ENCODE measurements around the gene HRH2. TPM values are rescaled to one million over a fixed set of nuclear protein-coding genes. Genes with fewer than 3 reads are reported as not detected.

Gene HRH2
- total RNA-seq, result 10 to 100 TPM in 1 of 3 donors, 1 to 10 TPM in 2; 1.4 to 13.9 (median 3.1) TPM
- total RNA-seq (2013), result 2.4 TPM

GRCh38 chr5:175657593-175658271 lies at the start of gene HRH2:
Gene HRH2 (plus strand): TSS chr5:175658071. CDS start chr5:175683234, 25,163 bp downstream.
- DNase-seq (peak in 1 of 2 donors; percentile 63), ATAC-seq (peak in 2 of 3 donors; percentile 57 to 58)
- intact Hi-C loops (cut with micrococcal nuclease), result no loop called here
- H3K36me3 Mint-ChIP-seq, result no peaks in the 10 kb centered on the region
- H3K9me3 Mint-ChIP-seq, result no peaks in the 10 kb centered on the region
- Histone ChIP-seq H3K4me1 (ENCODE audit: control insufficient read depth, insufficient read depth, low read length) (peaks cover 44% of the 10 kb centered on the region), H3K27me3 (ENCODE audit: control insufficient read depth, insufficient read depth, low read length) (peaks cover 21% of the 10 kb centered on the region), H3K4me3 (ENCODE audit: low read length) (peak within 1 kb of the TSS; percentile 39), H3K27ac (ENCODE audit: low read length) (no peak within 1 kb of the TSS), H3K9me3 (ENCODE audit: control insufficient read depth, insufficient read depth, low read length) (no peaks in the 10 kb centered on the region), H3K36me3 (ENCODE audit: control insufficient read depth, insufficient read depth, low read length) (no peaks in the 10 kb centered on the region)
- H3K27ac Mint-ChIP-seq, result no peak within 1 kb of the TSS
- H3K4me3 Mint-ChIP-seq, result peak within 1 kb of the TSS; percentile 90
- peaks cover 45 to 52% of the 10 kb centered on the region in 2 donors for H3K27me3 Mint-ChIP-seq (ENCODE audit: low read depth in 2 of 2)
- TF ChIP-seq CTCF (IDR thresholded peaks at IDR 0.05), result no peak
- 1% methylated on average over 58 of the region's 58 CpGs for WGBS (ENCODE audit: insufficient coverage)
- peaks cover 22 to 27% of the 10 kb centered on the region in 2 donors for H3K4me1 Mint-ChIP-seq

- intact Hi-C loops (cut with micrococcal nuclease), result no loop called here
- Histone ChIP-seq H3K4me3 (ENCODE audit: low read length) (no peak overlapping the region), H3K27ac (ENCODE audit: low read length) (no peak overlapping the region), H3K9me3 (ENCODE audit: control insufficient read depth, insufficient read depth, low read length) (no peaks in the 10 kb centered on the region), H3K27me3 (ENCODE audit: control insufficient read depth, insufficient read depth, low read length) (no peaks in the 10 kb centered on the region), H3K4me1 (ENCODE audit: control insufficient read depth, insufficient read depth, low read length) (no peaks in the 10 kb centered on the region), H3K36me3 (ENCODE audit: control insufficient read depth, insufficient read depth, low read length) (no peaks in the 10 kb centered on the region)
- TF ChIP-seq CTCF (IDR thresholded peaks at IDR 0.05), result no peak
- DNase-seq (peak in 1 of 2 donors; percentile 8), ATAC-seq (no peak)
- Mint-ChIP-seq H3K27ac (no peak overlapping the region), H3K4me1 (no peaks in the 10 kb centered on the region), H3K36me3 (no peaks in the 10 kb centered on the region), H3K9me3 (no peaks in the 10 kb centered on the region), H3K27me3 (ENCODE audit: low read depth in 2 of 2) (peaks cover 2 to 38% of the 10 kb centered on the region in 2 donors), H3K4me3 (no peak overlapping the region)
- WGBS (ENCODE audit: insufficient coverage), result 81% methylated on average over 11 of the region's 11 CpGs
Measured at GRCh38 chr5:175609526-175609925, 48.3 kb upstream of the HRH2 start.

GRCh38 chr5:175610381-175610780 lies 47.5 kb upstream of the HRH2 start:
- ATAC-seq (no peak), DNase-seq (no peak)
- Mint-ChIP-seq H3K27ac (no peak overlapping the region), H3K27me3 (ENCODE audit: low read depth in 2 of 2) (peaks cover 0 to 32% of the 10 kb centered on the region in 2 donors), H3K4me3 (no peak overlapping the region), H3K36me3 (no peaks in the 10 kb centered on the region), H3K4me1 (no peaks in the 10 kb centered on the region), H3K9me3 (no peaks in the 10 kb centered on the region)
- H3K27ac ChIP-seq (ENCODE audit: low read length), result no peak overlapping the region
- H3K27me3 ChIP-seq (ENCODE audit: control insufficient read depth, insufficient read depth, low read length), result no peaks in the 10 kb centered on the region
- H3K36me3 ChIP-seq (ENCODE audit: control insufficient read depth, insufficient read depth, low read length), result no peaks in the 10 kb centered on the region
- WGBS (ENCODE audit: insufficient coverage), result 91% methylated on average over 4 of the region's 5 CpGs
- intact Hi-C loops (cut with micrococcal nuclease), result no loop called here
- H3K4me1 ChIP-seq (ENCODE audit: control insufficient read depth, insufficient read depth, low read length), result no peaks in the 10 kb centered on the region
- no peak overlapping the region for H3K4me3 ChIP-seq (ENCODE audit: low read length)
- TF ChIP-seq CTCF (IDR thresholded peaks at IDR 0.05), result no peak
- H3K9me3 ChIP-seq (ENCODE audit: control insufficient read depth, insufficient read depth, low read length), result no peaks in the 10 kb centered on the region

- Histone ChIP-seq H3K27me3 (ENCODE audit: control insufficient read depth, insufficient read depth, low read length) (no peaks in the 10 kb centered on the region), H3K4me1 (ENCODE audit: control insufficient read depth, insufficient read depth, low read length) (no peaks in the 10 kb centered on the region), H3K27ac (ENCODE audit: low read length) (no peak overlapping the region), H3K9me3 (ENCODE audit: control insufficient read depth, insufficient read depth, low read length) (no peaks in the 10 kb centered on the region), H3K4me3 (ENCODE audit: low read length) (no peak overlapping the region), H3K36me3 (ENCODE audit: control insufficient read depth, insufficient read depth, low read length) (no peaks in the 10 kb centered on the region)
- H3K36me3 Mint-ChIP-seq, result no peaks in the 10 kb centered on the region
- peaks cover 0 to 32% of the 10 kb centered on the region in 2 donors for H3K27me3 Mint-ChIP-seq (ENCODE audit: low read depth in 2 of 2)
- WGBS (ENCODE audit: insufficient coverage), result 81% methylated on average over 3 of the region's 3 CpGs
- H3K27ac Mint-ChIP-seq, result no peak overlapping the region
- H3K4me1 Mint-ChIP-seq, result no peaks in the 10 kb centered on the region
- intact Hi-C loops (cut with micrococcal nuclease), result no loop called here
- TF ChIP-seq CTCF (IDR thresholded peaks at IDR 0.05), result no peak
- no peaks in the 10 kb centered on the region for H3K9me3 Mint-ChIP-seq
- H3K4me3 Mint-ChIP-seq, result no peak overlapping the region
- ATAC-seq (no peak), DNase-seq (no peak)
Measured at GRCh38 chr5:175610898-175611297, 47.0 kb upstream of the HRH2 start.
